NCI-H460 (cell line): ENCODE measurements around the gene CBFA2T2. TPM values are rescaled to one million over a fixed set of nuclear protein-coding genes. Genes with fewer than 3 reads are reported as not detected.

Experiments
- DNase-seq: peaks from one replicate; pipeline ENCODE4 v3.0.0-alpha.2; 2016; ENCODE audit warnings: low read depth; ENCODE audit errors: extremely low read depth
- total RNA-seq: library from RNA; depleted of rRNA; stranded (reverse); fragments of >200 nt; shearing (Covaris generic); gene quantifications from 2 replicates; pipeline ENCODE4 v1.2.3, GENCODE V29; 2014

Gene CBFA2T2
- total RNA-seq, 1 experiment from 2014 or later, result 4.2 TPM

DNA sequence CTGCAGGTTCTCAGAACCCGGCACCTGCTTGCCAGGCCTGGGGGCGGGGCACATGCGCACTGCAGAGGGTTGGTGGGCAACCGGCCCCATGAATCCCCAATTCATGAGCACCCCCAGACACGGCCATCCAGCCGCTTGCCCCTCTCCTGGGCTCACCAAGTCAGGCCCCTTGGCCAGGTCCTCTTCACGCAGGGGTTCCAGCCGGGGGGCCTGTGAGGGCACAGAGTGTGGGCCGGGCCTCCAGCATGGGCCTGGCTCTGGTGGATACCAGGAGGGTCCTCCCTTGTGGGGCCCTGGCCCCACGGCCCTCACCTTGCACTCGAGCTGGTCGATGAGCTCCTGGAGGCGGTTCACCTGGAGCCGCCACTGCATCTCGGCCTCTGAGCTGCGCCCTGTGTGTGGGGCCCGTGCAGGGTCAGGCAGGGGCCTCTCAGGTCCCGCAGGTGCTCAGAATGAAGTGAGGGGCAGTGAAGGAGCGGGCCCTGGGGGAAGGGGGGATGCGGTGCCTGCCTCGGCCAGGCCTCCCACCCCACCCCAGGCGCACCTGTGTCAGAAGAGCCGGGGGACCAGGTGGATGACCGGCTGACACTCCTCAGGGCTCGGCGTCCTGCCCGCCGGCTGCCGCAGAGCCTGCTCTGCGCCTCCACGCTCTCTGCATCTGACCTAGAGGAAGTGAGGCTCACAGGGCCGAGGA, 169.6 kb downstream of the CBFA2T2 start:
- no peak for DNase-seq

DNA sequence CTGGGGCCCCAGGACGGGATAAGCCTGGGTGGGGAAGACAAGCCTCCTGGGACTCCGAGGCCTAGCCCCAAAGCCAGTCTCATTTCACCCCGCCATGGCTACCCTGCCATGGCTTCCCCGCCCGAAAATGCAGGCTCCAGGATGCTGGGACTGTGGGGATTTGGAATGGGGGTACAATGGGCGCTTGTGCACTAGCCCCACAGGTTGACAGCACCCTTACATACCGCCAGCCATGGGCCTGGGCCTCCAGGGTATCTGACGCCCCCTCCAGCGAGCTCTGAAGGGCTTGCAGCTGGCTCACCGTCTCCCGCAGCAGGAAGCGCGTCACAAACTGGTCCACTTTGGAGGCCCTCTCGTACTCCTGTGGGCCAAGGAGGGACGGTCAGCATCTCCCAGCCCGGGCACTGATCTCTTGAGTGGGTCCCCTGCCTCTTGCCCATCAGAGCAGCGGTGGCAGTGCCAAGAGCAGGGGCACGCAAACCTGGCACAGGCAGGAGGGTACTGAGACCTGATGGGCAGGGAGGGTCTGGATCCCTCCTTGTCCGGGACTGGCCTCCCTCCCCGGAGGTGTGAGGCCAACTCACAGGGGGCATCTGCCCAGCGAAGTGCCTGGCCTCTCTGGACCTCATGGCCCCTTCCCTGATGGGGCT, 170.3 kb downstream of the CBFA2T2 start:
- DNase-seq, result no peak

DNA sequence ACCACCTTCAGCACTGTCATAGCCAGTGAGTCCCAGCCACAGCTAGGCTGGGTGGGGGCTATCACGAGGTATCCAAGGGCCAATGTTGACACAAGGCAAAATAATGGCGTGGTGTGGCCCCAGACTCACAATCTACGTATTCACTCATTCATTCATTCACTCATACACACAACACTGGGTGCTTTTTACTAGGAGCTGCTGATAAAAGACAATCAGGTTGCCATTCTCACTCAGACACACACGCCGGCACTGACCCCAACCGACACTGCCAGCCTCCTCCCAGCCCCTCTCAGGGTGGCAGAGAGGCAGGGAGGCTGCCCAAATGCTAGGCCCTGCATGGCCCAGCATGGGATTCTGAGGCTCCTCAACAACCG, 170.8 kb downstream of the CBFA2T2 start:
- no peak for DNase-seq

DNA sequence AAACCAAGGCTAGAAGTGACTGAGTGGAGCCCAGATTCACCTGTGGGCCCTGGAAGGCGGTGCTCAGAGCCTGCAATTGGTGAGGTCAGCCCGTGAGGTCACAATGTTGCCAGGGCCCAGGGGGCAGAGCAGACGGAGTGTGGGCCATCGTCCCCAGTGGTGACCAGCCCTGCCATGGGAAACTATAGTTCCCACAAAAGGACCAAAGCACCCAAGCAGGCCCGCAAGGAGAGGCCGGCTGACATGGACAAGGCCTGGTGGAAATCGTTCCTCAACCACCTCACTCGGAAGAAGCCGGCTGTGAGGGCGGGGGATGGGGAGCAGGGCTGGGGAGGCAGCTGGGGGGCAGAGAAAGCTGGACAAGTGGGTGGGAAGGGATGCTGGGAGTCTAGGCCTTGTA, 172.3 kb downstream of the CBFA2T2 start, which contains the start of gene C20orf144:
TSS of gene C20orf144 (plus strand) at position 156 of the 400 bp plus-strand sequence. CDS start at position 175, 19 bp downstream.
- no peak for DNase-seq

GRCh38 chr20:33663161-33664084, 173.5 kb downstream of the CBFA2T2 start:
- peak; percentile 62 for DNase-seq

DNA sequence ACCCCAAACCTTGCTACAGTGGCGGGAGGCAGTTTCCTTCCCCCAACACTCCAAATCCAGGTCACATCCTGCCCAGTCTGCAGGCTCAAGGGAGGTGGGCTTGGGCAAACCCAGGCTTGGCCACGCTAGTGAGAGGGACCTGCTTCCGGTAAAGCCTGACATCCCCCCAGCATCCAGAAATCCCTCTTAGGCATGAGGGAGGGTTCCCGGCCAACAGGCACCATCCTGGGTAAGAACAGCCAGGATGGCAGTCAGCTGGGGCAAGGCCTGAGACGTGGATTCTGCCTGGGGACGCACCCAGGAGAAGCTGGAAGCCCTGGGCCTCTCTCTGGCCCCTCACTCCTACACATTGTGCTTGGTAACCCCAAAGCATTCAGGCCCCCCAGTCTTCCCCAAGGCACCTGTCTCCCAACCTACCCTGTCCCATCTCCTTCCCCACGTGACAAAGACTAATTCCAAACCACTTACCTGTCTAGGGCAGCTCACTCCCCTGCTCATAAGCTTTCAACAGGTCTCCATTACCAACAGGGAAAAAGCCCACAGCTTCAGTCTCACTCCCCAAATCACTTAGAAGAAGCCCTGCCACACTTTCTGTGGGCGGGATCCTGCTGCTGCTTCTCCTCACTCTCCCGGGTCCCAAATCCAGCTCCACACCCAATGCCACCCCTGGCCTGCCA, 174.3 kb downstream of the CBFA2T2 start:
- no peak for DNase-seq

- DNase-seq, result no peak
Observed at GRCh38 chr20:33664762-33665144, 174.9 kb downstream of the CBFA2T2 start.

DNA sequence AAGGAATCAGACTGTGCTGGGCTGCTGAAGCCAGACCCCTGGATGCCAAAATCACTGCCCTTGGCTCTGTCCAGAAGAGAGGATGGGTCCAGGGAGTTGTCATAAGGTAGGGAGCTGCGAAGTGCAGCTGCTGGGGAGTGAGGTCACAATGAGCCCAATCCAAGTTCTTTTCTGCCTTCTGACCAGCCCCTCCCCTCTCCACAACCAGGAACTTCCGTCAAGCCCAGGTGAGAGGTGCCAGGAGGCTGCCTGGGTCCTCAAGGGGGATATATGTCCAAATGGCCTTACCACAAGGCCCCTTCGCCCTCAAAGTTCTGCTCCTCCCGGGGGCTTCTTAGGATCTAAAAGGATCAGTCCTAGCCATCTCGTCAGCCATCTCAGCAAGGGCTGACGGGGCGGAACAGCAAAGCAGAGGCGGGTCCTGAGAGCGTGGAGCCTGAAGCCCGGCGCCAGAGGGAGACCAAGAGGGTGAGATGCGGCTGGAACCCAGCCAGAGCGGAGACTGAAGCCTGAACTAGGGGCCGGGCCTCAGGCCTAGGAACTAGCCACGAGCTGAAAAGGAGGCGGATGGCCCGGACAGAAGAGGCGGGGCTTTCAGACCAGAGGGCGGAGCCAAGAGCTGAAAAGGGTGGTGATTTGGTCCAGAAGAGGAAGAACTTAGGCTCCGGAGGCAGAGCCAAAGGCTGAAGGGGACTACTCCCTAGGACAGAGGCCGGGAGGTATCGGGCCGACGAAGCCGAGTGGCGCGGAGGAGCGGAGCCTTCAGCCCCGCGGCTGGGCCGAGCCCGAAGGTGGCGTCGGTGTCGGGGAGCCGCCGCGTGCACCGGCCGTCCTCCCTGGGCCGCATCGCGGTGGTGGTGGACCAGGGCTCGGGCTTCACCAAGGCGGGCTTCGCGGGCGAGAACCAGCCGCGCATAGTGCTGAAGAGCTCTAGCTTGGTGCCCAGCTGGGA, 176.7 kb downstream of the CBFA2T2 start, which contains the start of gene ACTL10:
TSS of gene ACTL10 (plus strand) at position 651 of the 952 bp plus-strand sequence. CDS start 555 bp downstream, outside the sequence.
- DNase-seq, result no peak

- DNase-seq, result no peak
Observed at GRCh38 chr20:33667245-33667675, 177.4 kb downstream of the CBFA2T2 start.

DNA sequence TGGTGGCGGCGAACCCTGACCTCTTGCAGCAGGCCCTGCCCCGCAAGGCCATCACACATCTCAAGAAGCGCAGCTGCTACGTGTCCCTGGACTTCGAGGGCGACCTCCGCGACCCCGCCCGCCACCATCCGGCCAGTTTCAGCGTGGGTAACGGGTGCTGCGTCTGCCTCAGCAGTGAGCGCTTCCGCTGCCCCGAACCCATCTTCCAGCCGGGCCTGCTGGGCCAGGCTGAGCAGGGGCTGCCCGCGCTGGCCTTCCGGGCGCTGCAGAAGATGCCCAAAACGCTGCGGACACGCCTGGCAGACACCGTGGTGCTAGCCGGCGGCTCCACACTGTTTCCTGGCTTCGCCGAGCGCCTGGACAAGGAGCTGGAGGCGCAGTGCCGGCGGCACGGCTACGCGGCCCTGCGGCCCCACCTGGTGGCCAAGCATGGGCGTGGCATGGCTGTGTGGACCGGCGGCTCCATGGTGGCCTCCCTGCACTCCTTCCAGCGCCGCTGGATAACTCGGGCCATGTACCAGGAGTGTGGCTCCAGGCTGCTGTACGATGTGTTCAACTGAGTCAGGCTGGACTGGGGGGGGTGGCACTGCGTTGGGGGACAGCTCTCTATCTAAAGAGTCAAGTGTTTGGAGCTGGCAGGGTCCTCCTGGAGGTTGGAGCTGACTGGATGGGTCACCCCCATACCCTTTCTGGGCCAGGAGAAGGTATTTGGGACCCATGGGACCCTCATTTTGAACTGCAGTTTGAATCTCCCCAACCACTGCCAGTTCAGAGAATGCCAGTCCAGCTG, 178.0 kb downstream of the CBFA2T2 start:
- no peak for DNase-seq

DNA sequence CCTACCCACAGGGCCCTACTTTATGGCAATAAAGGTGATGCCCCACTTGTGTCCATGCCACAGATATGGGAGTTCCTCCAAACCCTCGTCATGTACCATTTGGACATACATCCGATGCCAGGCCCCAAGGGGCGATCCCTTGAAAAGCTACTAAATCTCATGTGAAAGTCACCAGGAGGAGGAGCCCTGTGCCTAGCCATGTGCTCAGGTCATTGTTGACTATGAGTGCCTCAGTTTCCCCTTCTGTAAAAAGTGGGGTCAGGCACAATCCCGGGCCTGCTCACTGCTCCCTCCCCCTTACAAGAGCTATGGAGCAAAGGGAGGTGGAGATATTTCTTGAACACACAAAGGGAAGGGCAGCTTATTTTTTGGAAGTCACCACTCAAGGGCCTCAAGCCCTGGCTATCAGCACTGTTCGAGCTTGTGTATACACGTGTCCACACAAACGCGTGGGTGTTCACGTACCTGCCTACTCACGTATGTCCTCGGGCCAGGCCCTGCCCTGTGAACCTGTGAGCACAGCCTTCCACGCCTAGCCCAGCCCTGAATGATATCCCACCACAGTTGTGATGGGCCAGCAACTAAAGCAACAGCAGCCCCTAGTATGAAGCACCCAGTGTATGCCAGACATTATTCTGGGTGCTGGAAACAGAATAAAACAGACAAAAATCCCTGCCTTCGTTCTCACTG, 178.7 kb downstream of the CBFA2T2 start:
- DNase-seq, result no peak

DNA sequence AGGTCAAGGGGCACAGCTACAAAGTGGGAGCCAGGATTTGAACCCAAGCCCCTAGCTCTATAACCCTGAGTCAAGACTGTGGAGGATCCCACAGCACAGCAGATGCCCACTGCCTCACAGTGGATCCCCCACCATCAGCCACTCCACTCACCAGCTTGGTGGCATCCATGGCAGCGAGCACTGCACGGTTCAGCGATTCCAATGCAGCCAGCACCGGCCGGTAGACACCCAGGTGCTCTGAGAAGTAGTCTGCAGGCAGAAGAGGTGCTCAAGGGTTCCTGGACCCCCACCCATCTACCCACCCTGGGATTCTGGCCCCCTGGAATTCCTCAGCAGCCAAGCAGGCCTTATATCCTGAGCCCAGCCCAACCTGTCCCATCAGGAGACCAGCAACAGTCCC, 179.3 kb downstream of the CBFA2T2 start:
- DNase-seq, result no peak

GRCh38 chr20:33669873-33670640, 180.2 kb downstream of the CBFA2T2 start:
- no peak for DNase-seq

DNA sequence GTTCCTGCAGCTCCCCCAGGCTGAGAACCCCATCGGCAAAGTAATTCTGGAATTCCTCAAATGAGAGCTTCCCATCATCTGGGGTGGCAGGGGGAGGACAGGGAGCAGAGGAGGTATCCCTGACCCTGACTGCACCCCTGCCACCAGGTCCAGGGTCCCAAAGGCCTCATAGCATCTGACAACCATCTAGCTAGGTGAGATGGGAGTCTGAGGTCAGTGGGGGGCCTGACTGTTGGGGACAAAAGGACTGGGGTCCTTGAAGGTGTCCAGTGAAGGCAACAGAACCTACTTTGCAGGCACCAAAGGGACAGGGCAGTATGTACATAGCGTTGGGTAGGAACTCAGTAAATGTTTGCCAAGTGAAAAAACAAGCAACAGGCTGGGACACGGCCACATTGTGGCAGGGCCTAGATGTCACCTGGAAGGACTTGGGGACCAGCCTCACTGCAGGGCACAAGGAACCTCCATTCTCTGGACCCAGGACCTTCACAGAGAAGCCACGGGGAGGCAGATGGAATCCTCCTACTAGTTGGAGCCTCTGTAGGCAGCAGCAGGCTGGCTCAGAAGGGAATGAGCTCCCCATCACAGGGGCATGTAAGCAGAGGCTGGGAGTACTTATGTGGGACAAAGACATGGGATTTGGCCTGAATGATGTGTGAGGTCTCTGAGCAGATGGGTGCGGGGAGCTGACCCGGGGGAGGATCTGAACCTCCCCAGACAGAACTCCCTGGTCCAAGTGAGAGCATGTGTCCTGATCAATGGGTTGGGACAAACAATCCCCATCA, 181.0 kb downstream of the CBFA2T2 start:
- DNase-seq, result no peak

DNA sequence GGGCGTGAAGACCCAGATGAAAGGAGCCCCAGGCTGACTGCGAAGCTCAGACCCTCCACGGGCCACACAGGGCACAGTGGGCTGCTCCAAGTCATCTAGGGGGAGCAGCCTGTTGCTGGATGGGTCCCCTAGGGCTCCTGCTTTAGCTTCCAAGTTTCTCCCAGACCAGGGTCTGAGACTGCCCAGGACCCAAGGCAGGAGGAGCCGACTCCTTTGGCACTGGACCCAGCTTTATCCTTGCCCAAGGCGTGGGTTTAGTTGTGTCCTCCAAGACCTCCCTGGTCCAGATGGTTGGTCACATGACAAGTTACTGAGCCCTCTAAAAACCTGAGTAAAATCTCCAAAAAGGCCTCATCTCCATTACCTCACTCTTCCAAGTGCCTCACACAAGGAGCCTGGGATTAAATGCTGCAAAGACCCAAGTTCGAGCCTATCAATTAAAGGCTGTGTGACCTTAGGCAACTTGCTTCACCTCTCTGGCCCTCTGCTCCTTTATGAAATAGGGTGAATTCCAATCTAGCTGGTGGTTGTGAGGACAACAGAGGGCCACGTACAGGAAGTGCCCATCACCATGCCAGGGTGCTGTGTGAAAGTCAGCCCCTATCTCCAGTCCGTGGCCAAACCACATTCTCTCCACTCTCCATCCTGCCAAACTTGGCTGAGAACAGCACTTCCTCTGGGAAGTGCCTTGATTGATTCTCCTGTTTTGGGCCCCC, 181.8 kb downstream of the CBFA2T2 start:
- no peak for DNase-seq
